ENCODE measurements around the gene G6PC1. TPM values are rescaled to one million over a fixed set of nuclear protein-coding genes. Genes with fewer than 3 reads are reported as not detected.

G6PC1 gene
- total and polyA plus RNA-seq, 2 of the 4 experiments (the other 2 are of a cell fraction): not detected

GRCh38 chr17:42865638-42866094, 34.9 kb upstream of the G6PC1 start:
- in situ Hi-C loops (cut with MboI; ENCODE audit: low sequenced_read_pairs) (no loop called here), dilution Hi-C loops (cut with HindIII; ENCODE audit: low sequenced_read_pairs, unreplicated experiment) (no loop called here), intact Hi-C loops (cut with micrococcal nuclease) (no loop called here)
- H3K4me3 ChIP-seq (ENCODE audit: insufficient read depth, low read depth, low read length): no peak overlapping the region
- no peak overlapping the region for H3K14ac ChIP-seq (replicated peaks; ENCODE audit: low read depth, low read length)
- no peak overlapping the region for H4K8ac ChIP-seq (ENCODE audit: low read depth in 2 of 2, low read length in 2 of 2)
- BruUV-seq (replicated peaks): no TSS peak
- no peaks in the 10 kb centered on the region for H3K79me1 ChIP-seq (ENCODE audit: low read depth in 1 of 2, low read length in 2 of 2)
- ATAC-seq (ENCODE audit: low read depth) (no peak), DNase-seq (no peak)
- no peaks in the 10 kb centered on the region for H4K20me1 ChIP-seq (ENCODE audit: insufficient read depth, low read length)
- peaks cover 2% of the 10 kb centered on the region; the same call in 1 of the 2 replicates for H3K9me3 ChIP-seq (ENCODE audit: control insufficient read depth, insufficient read depth, low read length)
- no peak overlapping the region for H2BK15ac ChIP-seq (ENCODE audit: low read depth, low read length)
- no peak overlapping the region for H3K56ac ChIP-seq (ENCODE audit: extremely low read depth, insufficient read depth, low read length)
- no peak overlapping the region for H3K27ac ChIP-seq (ENCODE audit: insufficient read depth, low read length)
- H3K36me3 ChIP-seq (ENCODE audit: control insufficient read depth, insufficient read depth, low read length): no peaks in the 10 kb centered on the region
- no peak overlapping the region for H2BK20ac ChIP-seq (ENCODE audit: low read depth, low read length)
- WGBS, 2 experiments (ENCODE audit: extremely low coverage in 2 of 2, insufficient read length in 1 of 2): 100% methylated on average over 3 of the region's 7 CpGs; no CpG with 5 or more reads in 1 of the 2 experiments
- peaks cover 3% of the 10 kb centered on the region; the same call in 1 of the 2 replicates for H3K4me1 ChIP-seq (ENCODE audit: control insufficient read depth, insufficient read depth, low read length)
- ChIA-PET CTCF (interaction anchor here (1.5 kb wide), 1 partner anchor 22 kb away, joined by 6 read pairs; no protein-coding TSS in a partner anchor), POLR2A (ENCODE audit: unreplicated experiment) (no interaction called here)
- no peak overlapping the region for H3K4ac ChIP-seq (ENCODE audit: low read depth, low read length)
- no peak overlapping the region for H2BK5ac ChIP-seq (ENCODE audit: low read depth, low read length, poor library complexity, severe bottlenecking)
- H2AFZ ChIP-seq (replicated peaks; ENCODE audit: low read length, poor library complexity): no peak overlapping the region
- no peak overlapping the region for H3K18ac ChIP-seq (ENCODE audit: low read depth, low read length)
- no peak for TF ChIP-seq MAFK (IDR thresholded peaks at IDR 0.05; ENCODE audit: low read depth, low read length)
- TF ChIP-seq RAD21 (IDR thresholded peaks at IDR 0.05; ENCODE audit: low read length): no peak
- no peak for TF ChIP-seq RCOR1 (IDR thresholded peaks at IDR 0.05; ENCODE audit: insufficient replicate concordance, low read length)
- TF ChIP-seq NFE2L2 (IDR thresholded peaks at IDR 0.05; ENCODE audit: low read depth, low read length): no peak
- TF ChIP-seq MXI1 (IDR thresholded peaks at IDR 0.05; ENCODE audit: borderline replicate concordance, low read depth, low read length): no peak
- TF ChIP-seq MAZ (IDR thresholded peaks at IDR 0.05; ENCODE audit: borderline replicate concordance, low read depth, low read length): no peak
- no peak for TF ChIP-seq SMC3 (IDR thresholded peaks at IDR 0.05; ENCODE audit: low read depth, low read length)
- no peak for TF ChIP-seq POLR2A (IDR thresholded peaks at IDR 0.05; ENCODE audit: low read depth, low read length)
- TF ChIP-seq ELK1 (IDR thresholded peaks at IDR 0.05; ENCODE audit: borderline replicate concordance, low read depth, low read length): no peak
- no peak for TF ChIP-seq USF2 (IDR thresholded peaks at IDR 0.05; ENCODE audit: low read depth, low read length)
- TF ChIP-seq BHLHE40 (IDR thresholded peaks at IDR 0.05; ENCODE audit: low read depth, low read length): no peak
- TF ChIP-seq CTCF (conservative IDR thresholded peaks at IDR 0.05; ENCODE audit: low read depth, low read length): no peak
- TF ChIP-seq CEBPB (IDR thresholded peaks at IDR 0.05; ENCODE audit: low read depth, low read length): no peak
- TF ChIP-seq FOS (IDR thresholded peaks at IDR 0.05; ENCODE audit: low read depth, low read length): no peak
- no peak for TF ChIP-seq CHD1 (IDR thresholded peaks at IDR 0.05; ENCODE audit: low read depth, low read length)
- TF ChIP-seq RFX5 (IDR thresholded peaks at IDR 0.05; ENCODE audit: low read depth, low read length): no peak
- H2AK5ac ChIP-seq (ENCODE audit: low read depth, low read length): no peak overlapping the region
- H3K9ac ChIP-seq (ENCODE audit: low read depth, low read length): no peak overlapping the region
- H3K27me3 ChIP-seq (ENCODE audit: control insufficient read depth, insufficient read depth, low read length): peaks cover 15% of the 10 kb centered on the region
- H3K23ac ChIP-seq (ENCODE audit: low read depth, low read length): no peak overlapping the region
- H3K4me2 ChIP-seq (ENCODE audit: low read depth, low read length): no peak overlapping the region
- 0 out of 2 replicates have a peak, but pooled peaks cover 4% of the 10 kb centered on the region for H3K9me1 ChIP-seq (ENCODE audit: insufficient read depth, low read length)
- no peak overlapping the region for H2BK120ac ChIP-seq (ENCODE audit: low read depth, low read length)
- H2AK9ac ChIP-seq (replicated peaks; ENCODE audit: low read depth, low read length, poor library complexity): no peak overlapping the region
- no peak overlapping the region for H4K91ac ChIP-seq (ENCODE audit: insufficient read depth, low read depth, low read length)
- H4K5ac ChIP-seq (ENCODE audit: low read depth, low read length): no peak overlapping the region
